Dedifferentiated amniotic fluid mesenchymal stem cell (primary cell): Measurements from ENCODE around the gene PTPN14.

Experiments used
- DNase-seq: peaks from one replicate; pipeline ENCODE4 v3.0.0-alpha.2; 2016; ENCODE audit errors: extremely low spot score

The PTPN14 gene

DNA sequence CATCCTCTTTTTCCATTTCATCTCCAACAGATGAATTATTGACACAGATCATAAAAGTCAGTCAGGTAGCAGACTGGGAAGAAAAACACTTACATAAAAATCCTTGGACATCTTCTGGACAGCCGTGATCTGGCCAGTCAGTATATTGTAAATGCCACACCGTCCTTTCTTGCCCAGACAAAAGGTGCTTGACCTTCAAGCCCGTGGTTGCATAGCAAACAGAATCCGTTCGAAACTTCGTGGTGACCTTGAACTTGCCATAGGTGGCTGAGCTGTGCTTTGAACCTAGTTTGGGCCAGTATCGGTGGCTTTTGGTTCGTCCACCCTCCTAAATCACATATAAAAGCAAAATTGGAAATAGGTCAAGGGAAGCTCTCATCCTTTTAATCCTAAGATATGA is 182.0 kb downstream of the PTPN14 start:
- DNase-seq = no peak

DNA sequence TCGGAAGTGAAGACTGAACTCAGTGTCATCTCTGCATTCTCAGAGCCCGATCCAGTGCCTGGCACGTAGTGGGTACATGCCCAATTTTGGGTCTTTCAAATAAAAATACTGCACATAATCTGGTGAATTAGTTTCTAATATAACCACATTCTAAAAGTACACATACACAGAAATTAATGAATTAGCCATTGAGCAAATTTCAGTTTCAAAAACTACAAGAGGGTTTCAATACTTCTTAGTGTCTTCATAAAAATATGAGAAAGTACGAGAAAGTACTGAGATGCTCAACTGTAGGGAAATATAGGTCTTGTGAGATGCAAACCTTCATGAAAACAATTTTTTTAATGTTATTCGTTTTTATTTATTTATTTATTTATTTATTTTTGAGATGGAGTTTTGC is 183.6 kb downstream of the PTPN14 start:
- DNase-seq = no peak

DNA sequence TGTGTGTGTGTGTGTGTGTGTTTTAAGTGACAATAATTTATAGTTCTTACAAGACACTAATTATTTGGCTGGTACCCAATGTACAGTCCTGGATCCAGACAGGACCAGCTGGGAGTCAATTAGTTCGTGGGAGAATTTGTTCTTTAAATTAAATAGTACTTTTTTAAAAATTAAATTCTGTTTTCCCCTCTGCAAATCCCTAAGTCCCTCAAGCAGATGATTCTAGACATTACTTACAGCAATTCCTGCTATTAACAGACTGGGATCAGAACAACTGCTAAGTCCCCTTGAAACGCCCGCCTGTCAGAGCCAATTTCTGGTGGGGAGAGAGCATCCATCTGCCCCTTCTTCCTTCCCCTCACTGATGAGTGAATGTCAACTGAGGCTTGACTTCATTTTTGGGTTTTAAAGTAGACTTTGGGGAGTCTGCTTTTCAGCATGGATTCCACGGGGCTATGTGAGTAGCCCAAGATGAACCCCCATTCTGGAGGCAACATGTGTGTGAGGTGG is 186.6 kb downstream of the PTPN14 start:
- DNase-seq = no peak

DNA sequence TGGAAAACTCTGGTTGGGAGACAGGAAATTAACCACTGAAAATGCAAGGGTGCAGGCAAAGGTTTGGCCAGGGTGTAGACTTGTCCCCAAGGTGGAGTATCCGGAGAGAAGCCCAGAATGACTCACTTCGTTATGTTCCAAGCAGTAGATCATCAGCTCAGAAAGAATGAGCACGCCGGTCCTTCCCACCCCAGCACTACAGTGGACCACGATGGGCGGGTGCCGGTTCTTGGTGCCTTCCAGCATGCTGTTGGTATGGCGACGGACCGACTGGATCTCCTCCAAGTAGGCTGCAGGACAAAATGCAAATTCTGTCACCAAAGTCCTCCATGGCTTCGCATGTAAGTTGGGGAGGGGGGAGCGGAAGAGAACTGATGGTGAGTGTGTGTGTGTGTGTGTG is 187.0 kb downstream of the PTPN14 start:
- DNase-seq = no peak

DNA sequence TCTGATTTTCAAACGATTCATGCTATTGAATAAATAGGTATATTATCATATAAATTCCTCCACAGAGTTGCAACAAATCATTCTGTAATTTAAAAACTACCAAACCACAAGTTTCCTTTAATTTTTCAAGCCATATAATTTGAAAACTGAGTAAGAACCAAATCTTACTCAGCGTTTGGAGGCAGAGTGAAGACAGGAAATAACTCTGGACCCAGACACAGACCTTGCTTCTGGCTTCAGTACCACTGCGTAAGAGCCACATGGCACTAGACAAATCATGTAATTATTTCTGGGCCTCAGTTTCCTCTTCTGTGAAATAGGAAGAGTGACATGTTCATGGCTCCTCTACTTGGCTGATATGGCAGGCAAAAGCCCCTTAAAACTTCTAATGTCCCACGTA is 188.0 kb downstream of the PTPN14 start:
- DNase-seq = no peak

DNA sequence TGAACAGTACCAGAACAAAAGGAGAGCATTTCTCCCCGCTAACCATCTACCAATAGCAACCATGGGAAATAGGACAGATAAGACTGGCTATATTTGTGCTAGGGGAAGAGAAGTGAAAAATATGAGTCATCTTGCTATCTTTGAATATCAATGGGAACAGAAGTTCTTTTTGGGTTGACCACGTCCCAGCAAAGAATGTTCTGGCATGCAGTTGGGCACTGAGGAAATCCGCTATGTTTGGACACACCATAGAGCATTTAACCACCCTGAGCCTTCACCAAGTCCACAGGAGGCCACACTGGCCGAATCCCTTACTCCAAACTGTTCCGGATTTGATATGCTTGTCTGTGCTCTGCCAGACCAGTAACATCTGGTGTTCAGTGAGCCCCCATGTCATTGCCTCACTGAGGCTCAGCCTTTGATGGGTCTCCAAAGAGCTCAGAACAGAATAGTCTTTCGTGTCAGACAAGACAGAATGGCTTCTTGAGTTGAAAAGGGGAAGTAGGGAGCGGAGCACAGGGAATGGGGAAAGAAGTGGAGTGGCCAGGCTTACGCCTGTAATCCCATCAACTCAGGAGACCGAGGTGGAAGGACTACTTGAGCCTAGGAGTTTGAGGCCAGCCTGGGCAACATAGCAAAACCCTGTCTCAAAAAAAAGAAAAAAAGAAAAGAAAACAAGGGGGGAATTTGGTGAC is 189.1 kb downstream of the PTPN14 start:
- no peak for DNase-seq

DNA sequence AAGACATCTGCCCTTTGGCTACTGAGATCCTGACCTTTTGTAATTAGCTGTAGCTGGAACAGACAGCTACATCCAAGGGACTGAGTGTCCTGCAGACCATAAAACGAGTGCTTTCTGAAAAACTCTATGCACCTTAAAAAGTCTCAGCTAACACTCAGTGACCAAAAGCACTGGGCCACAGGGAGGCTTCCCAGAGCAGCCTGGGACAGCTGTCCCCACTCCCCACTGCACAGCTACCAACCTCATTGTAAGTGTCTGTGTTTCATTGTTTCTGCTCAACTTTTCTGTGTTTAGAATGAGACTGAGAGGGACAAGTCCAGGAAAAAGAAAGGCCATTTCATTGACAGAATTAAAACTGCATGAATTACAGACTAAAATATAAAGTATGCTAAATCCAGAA is 189.8 kb downstream of the PTPN14 start:
- no peak for DNase-seq

DNA sequence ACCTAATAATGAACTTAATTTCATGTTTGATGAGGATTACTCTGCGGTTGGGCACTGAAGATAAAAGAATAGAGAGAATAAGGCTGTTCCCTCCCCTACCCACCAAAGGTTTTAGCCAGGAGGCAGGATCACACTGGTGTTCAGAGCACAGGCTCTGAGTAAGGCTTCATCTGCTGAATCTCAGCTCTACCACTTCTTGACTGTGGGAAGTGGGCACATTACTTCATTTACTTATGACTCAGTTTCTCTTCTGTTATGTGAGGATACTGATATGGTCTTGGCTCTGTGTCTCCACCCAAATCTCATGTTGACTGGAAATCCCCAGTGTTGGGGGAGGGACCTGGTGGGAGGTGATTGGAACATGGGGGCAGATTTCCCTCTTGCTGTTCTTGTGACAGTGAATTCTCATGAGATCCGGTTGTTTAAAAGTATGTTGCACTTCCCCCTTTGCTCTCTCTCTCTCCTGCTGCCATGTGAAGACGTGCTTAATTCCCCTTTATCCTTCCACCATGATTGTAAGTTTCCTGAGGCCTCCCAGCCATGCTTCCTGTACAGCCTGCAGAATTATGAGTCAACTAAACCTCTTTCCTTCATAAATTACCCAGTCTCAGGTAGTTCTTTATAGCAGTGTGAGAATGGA is 190.8 kb downstream of the PTPN14 start:
- no peak for DNase-seq

DNA sequence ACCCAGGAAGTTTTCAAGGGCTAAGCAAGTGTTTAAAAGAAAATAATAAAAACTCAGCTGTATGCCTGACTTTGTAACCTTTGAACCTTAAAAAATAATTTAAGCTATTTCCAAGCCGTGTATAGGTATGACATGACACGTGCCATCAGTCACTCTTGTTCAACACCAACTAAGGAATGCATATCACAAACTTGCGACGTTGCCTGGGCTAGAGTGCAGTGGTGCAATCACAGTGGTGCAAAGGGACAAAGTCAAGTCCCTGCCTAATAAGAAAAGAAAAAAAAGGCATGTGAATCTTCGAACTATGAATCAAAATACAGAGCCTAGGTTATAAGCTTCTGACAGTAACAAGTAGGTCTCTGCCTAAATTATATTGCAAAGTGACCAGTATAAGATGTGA is 191.3 kb downstream of the PTPN14 start:
- DNase-seq = no peak

DNA sequence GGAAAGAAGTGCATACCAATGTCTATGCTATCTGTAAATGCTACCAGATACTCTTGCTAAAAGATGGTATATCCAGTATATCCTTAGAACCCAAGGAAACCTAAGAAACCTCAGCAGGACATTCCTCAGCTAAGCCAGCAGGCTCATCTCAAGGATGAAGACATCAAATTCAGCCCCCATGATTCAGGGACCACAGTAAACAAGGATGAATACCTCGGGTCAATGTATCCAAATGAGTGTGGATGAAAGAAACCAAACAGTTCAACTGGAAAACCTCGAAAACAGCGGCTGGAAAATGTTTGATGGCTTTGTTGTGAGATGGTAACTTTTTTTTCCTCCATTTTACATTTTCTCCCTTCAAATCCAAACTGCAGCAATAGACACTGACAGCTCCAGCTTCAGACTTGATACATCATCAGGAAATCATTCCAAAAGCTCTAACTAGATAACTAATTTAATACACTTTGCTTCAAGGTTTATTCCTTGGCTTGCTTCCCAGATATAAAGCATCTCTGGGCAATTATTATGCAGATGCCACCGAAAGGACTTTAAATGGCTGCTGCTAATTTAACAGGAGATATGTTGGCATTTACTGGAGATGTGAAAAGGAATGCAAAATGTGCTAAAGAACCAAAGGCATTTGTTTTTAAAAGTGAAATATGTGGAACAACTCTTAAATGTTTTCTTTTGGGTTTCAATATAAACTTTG is 196.8 kb downstream of the PTPN14 start:
- no peak for DNase-seq

DNA sequence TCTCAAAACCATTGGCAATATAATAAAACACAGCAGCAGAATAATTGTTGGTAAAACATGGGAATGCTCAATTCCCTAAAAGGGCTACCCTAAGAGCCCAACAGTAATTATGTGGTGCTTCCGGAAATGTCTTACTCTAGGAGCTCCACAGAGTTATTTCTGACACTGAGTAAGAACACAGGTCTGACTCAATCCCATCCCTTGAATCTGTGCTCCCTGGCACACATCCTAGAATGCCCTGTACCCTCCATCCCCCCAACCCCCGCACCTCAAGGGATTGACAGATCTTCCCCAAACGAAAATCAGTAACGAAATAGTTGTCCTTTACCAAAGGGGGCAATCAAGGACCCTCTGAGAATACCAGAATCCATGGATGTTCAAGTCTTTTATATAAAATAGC is 198.6 kb downstream of the PTPN14 start:
- DNase-seq = no peak

DNA sequence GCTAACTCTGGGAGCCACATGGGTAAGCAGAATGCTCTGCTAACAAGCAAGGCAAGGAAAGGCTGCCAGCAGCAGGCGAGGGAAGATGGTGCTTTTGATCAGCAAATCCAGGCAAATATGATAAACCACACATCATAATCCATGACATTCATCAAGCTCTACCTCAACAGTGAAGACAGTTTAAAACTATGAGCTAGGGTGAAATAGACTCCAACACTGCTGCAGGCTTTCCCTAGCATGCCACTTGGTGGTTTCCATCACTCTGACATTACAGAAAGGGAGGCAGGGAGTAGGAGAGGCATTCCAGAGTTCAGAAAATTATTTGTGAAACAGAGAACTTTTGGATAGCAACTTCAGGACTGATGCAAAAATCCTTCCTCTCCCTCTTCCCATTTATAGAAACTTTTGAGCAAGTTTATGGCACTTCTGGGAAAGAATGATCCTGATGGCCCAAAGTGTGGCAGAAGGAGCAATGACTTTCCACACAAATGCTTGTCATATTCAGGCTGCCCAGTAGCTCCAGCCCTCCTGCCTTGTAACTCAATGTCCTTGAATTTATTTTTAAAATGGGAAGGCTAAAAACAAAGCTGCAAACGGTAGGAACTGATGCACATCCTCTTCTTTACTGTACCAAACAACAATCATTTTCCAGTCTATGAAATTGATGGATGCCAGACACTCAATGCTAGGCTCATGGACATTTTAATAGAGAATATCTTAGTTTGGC is 199.7 kb downstream of the PTPN14 start:
- no peak for DNase-seq

DNA sequence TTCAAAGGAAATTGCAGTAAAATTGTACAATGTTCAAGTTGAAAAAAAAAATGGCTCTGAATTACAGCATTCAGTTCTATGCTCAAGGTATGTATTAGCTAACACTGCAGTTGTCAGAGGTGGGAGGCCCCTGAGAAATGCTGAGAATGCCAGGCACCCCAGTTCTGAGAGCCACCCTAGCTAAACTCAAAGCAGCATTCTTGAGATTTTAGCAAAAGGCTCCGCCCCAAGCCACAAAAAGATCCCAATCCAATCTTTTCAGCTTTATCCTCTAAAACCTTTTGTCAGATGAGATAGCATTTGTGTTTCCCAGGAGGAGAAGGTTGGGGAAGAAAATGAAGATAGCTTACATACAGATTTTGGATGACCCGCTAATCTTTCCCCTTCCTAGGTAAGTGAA is 201.6 kb downstream of the PTPN14 start:
- peak; percentile 19 for DNase-seq

DNA sequence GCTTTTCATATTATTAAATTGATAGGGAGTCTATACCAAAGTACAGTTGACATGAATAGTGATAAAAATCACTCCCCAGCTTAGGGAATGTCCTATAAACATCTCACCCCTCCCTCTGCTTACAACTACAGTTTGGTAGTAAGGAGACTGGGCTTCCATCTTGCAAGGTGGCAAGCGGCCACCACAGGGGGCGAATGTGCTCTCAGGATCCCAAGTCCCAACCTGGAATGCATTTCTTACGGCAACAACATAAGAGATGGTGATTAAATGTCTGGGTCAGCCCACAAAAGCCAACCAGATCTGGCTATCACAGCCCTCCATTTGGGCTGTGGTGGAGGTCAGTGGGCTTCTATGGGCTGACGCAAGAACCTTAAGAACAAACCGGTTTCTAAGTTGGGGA is 202.4 kb downstream of the PTPN14 start:
- DNase-seq = no peak

DNA sequence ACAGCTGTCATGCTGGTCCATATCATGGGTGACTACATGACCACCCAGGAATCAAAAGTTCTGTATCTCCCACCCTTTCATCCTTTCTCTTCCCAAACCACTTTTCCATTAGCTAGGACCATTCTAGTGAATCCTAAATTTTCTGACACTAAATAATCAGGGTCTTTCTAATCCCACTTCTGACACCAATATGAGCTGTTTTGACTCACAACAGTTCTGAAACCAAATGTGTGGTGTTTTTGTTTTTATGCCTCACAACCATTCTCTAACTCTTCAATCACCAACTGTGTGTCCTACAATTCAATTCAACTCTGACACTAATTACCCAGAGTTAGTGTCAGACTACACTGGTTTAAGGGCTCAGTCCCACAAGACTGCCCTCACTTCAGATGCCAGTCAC is 206.5 kb downstream of the PTPN14 start:
- no peak for DNase-seq

DNA sequence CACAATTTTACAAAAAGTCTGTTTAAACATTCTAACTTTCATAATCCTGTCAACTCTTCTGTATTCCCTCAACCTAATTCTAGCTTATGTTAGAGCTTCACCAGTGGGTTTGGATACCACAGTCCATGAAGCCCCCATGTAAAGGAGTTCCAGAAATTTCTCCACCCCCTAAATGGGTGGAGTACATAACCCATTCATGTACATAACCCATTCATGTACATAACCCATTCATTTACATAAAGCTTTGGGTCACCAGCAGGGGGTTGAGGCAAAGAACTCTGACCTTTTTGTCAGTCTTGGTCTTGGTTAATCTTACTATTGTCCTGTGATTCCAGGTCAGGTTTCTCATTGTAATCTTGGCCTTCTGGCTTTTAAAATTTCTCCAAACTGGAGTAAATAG is 208.9 kb downstream of the PTPN14 start:
- no peak for DNase-seq

DNA sequence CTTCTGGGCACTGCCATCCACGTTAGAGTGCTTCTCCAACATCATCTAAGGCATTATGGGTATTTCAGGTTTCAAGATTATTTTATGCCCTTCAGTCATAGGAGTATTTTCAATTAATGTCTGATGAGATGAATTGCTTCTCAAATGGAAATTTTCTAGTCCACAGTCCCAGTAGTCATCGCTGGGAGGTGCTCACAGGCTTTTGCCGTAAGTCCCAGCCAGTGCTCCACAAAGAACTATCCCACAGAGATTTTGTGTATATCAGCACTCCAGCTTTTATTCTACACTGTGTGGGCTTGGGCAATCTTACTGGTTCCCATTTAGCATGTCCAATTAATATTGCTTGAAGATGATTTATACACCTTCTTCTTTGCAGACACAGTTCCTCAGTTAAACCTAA is 209.5 kb downstream of the PTPN14 start:
- no peak for DNase-seq

DNA sequence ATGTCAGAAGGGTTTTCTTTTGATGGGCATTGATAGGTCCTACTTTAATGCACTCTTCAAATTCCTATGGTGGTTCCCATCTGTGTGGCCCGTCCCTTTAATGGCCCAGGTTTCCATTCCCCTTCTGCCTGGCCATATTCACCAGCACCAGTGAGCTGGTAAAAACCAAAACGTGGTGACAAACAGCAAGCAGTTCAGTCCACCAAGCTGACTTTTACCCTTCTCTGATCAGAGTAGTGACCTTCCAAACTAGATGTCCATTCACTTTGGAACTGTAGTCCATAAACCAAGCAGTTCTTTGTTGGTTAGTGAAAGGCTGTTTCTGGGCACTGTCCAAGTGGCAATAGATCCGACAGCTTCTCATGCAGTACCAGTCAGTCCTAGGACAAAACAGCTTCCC is 209.9 kb downstream of the PTPN14 start:
- DNase-seq = no peak

DNA sequence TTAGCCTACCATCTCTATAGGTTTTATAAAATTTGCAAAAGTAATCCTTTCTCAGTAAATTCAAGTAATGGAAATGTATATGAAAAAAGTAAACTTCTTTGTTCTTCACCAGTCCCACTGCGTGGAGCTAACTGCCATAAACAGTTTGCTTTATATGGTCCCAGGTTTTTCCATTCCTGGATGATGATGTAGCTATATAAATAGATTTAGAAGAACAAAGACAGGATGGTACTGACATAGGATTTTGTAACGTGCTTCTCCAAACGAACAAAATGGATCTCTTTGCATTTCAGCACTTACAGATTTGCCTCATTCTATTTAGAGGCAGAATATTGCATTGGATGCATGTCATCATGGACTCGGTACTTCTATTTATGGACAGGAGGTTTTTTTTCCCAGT is 213.2 kb downstream of the PTPN14 start:
- DNase-seq = no peak

DNA sequence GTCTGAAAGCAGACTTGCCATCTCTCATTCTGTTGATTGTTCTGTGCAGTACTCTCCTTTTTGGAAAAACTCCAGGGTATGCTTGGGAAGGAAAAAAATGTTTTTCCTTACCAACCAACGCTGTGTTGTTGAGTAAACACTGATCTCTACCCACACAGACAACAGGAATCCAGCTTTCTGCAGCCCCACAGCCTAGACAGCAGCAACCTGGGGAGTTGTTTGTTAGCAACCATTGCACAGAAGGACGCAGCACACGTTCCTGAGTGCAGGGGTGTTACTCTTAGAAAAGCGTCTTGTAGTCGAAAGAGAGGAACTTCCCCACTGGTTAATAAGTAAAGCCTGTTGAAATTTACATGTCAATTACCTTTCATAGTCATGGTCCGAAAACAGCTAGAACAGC is 213.9 kb downstream of the PTPN14 start:
- DNase-seq = peak; percentile 32

DNA sequence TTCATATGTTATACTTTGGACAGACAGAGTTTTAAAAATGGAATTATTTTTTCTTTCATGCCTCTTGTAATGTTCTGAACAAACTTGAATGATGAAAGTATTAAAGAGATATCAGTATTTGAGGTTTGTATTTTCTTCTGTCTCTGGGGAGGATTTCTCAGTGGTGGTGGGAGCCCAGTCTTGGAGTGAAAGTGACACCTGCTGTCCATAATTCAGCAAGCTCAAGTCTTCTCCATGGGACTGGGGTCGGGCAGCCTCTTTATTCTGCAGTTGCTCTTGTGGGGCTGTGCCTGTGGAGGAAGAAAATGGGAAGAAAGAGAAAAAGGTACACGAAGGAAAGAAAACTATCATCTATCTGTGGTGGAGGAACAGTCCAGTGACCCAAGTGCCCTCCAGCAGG is 214.4 kb downstream of the PTPN14 start:
- DNase-seq = no peak

DNA sequence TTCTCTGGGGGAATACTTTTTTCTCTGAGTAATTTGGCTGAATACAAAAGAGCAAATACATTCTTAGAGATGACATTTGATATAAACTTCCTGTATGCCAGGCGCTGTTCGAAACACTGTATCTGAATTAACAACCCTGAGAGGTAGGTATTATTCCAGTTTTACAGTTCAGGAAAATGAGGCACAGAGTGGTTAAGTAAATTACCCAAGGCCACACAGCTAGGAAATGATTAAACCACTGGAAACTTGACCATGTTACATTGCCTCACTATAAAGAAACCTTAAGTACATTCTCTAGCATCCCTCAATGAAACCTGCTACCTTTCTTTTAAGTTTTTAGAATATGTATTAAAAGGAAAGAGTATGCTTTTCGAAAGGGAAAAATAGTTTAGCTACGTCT is 215.8 kb downstream of the PTPN14 start:
- DNase-seq = no peak
